ENCODE results near the gene WNT11. TPM values are rescaled to one million over a fixed set of nuclear protein-coding genes. Genes with fewer than 3 reads are reported as not detected.

Gene WNT11
- total RNA-seq, 1 experiment from 2014 or later, result 0.40 TPM

DNA sequence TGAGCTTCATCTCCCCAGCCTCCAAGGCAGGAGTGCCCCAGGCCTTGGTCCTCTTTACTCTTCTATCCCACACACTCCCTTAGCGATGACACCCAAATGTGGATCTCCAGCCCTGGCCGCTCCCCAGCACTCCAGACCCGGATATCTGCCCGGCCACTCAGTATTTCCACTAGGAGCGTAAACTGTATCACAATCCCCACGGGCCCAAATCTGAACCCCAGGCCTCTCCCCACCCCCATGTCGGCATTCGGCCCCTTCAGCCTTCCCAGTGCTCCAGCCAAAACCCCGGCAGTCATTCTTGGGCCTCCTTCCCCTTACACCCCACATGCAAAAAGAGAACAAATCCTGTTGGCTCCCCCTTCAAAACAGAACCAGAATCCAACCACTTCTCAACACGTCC lies 20.8 kb downstream of the WNT11 start:
- no peaks in the 10 kb centered on the region for H3K79me2 ChIP-seq (ENCODE audit: low read length)
- no peak overlapping the region for H3K9ac ChIP-seq (ENCODE audit: low read length)
- H3K4me1 ChIP-seq (ENCODE audit: insufficient read depth, low read length), result no peaks in the 10 kb centered on the region
- no TSS peak for BruUV-seq (replicated peaks)
- H3K9me2 ChIP-seq (replicated peaks; ENCODE audit: low read length), result no peaks in the 10 kb centered on the region
- no peak for DNase-seq
- CTCF ChIA-PET, result interaction anchor here (0.9 kb wide), 1 partner anchor 22 kb away, joined by 3 read pairs; no protein-coding TSS in a partner anchor
- POLR2A ChIA-PET (ENCODE audit: unreplicated experiment), result no interaction called here
- H3K36me3 ChIP-seq (ENCODE audit: low read depth, low read length), result no peaks in the 10 kb centered on the region
- H3F3A ChIP-seq (ENCODE audit: low read length, unreplicated experiment), result no peaks in the 10 kb centered on the region
- TF ChIP-seq, protein P1, sequence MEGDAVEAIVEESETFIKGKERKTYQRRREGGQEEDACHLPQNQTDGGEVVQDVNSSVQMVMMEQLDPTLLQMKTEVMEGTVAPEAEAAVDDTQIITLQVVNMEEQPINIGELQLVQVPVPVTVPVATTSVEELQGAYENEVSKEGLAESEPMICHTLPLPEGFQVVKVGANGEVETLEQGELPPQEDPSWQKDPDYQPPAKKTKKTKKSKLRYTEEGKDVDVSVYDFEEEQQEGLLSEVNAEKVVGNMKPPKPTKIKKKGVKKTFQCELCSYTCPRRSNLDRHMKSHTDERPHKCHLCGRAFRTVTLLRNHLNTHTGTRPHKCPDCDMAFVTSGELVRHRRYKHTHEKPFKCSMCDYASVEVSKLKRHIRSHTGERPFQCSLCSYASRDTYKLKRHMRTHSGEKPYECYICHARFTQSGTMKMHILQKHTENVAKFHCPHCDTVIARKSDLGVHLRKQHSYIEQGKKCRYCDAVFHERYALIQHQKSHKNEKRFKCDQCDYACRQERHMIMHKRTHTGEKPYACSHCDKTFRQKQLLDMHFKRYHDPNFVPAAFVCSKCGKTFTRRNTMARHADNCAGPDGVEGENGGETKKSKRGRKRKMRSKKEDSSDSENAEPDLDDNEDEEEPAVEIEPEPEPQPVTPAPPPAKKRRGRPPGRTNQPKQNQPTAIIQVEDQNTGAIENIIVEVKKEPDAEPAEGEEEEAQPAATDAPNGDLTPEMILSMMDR (conservative IDR thresholded peaks at IDR 0.05; ENCODE audit: low read depth, low read length), result no peak
- no peak overlapping the region for H3K4me2 ChIP-seq (ENCODE audit: low read length)
- H2AFZ ChIP-seq (ENCODE audit: low read length), result no peak overlapping the region
- no peak overlapping the region for H3K4me3 ChIP-seq (ENCODE audit: low read length)
- H3K9me3 ChIP-seq (ENCODE audit: low read length), result no peaks in the 10 kb centered on the region
- ATAC-seq, result no peak
- H3K27me3 ChIP-seq (ENCODE audit: low read length), result no peaks in the 10 kb centered on the region
- no peak overlapping the region for H3K27ac ChIP-seq (ENCODE audit: low read length)
- H4K20me1 ChIP-seq (ENCODE audit: low read length), result no peaks in the 10 kb centered on the region
- intact Hi-C loops (cut with micrococcal nuclease), result no loop called here

DNA sequence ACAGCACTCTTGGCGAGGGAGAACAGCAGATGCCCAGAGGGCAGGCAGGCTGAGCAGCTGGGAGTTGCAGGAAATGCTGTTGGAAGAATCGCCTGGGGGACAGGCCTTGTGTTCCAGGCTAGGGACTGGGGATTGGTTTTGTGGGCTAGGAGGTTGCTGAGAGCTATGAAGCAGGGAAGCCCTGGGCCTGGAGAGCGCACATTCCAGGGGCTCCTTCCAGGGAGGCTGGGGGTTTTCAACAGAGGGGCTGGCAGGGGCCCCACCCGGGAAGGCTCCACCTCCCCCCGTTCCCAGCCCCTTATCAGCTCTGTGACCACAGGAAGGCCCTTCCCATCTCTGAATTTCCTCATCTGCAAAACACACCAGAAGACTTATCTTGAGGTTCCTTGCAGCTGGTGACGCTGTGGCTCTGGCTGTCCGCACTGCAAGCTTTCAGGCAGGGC lies 21.7 kb downstream of the WNT11 start:
- POLR2A ChIA-PET (ENCODE audit: unreplicated experiment), result no interaction called here
- BruUV-seq (replicated peaks), result no TSS peak

DNA sequence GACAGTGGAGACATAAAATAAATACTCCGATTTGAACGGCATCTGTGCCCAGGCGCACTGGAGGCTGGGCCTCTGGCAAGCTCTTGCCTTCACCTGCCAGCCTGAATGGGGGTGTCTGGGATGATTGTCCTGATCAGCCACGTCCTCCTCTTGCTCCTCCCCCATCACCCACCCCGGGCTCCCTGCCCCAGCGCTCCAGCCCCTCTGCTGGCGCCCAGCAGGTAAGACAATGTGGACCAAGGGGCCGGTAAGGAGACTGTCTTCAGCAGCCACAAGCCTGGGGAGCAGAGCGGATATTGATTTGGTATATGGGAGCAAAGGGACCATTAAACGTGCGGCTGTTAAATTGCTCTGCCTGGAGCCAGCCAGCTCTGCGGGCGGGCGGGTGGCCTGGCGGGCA lies 24.9 kb downstream of the WNT11 start:
- H3K9me2 ChIP-seq (replicated peaks; ENCODE audit: low read length), result no peaks in the 10 kb centered on the region
- intact Hi-C loops (cut with micrococcal nuclease), result no loop called here
- no TSS peak for BruUV-seq (replicated peaks)
- no peak overlapping the region for H3K4me3 ChIP-seq (ENCODE audit: low read length)
- H3K27me3 ChIP-seq (ENCODE audit: low read length), result no peaks in the 10 kb centered on the region
- H4K20me1 ChIP-seq (ENCODE audit: low read length), result no peaks in the 10 kb centered on the region
- no peak for DNase-seq
- no peaks in the 10 kb centered on the region for H3K4me1 ChIP-seq (ENCODE audit: insufficient read depth, low read length)
- no peak for ATAC-seq
- POLR2A ChIA-PET (ENCODE audit: unreplicated experiment), result no interaction called here
- TF ChIP-seq, protein P1 (conservative IDR thresholded peaks at IDR 0.05; ENCODE audit: low read depth, low read length), result no peak
- TF ChIP-seq EZH2 (IDR thresholded peaks at IDR 0.05; ENCODE audit: low read length, unreplicated experiment), result no peak
- TF ChIP-seq EZH2phosphoT487 (IDR thresholded peaks at IDR 0.05; ENCODE audit: borderline replicate concordance, low read length), result no peak
- H2AFZ ChIP-seq (ENCODE audit: low read length), result no peak overlapping the region
- no peak overlapping the region for H3K4me2 ChIP-seq (ENCODE audit: low read length)
- CTCF ChIA-PET, result no interaction called here
- H3K79me2 ChIP-seq (ENCODE audit: low read length), result no peaks in the 10 kb centered on the region
- no peaks in the 10 kb centered on the region for H3F3A ChIP-seq (ENCODE audit: low read length, unreplicated experiment)
- H3K36me3 ChIP-seq (ENCODE audit: low read depth, low read length), result no peaks in the 10 kb centered on the region
- H3K9ac ChIP-seq (ENCODE audit: low read length), result no peak overlapping the region
- no peak overlapping the region for H3K27ac ChIP-seq (ENCODE audit: low read length)
- no peaks in the 10 kb centered on the region for H3K9me3 ChIP-seq (ENCODE audit: low read length)

More for the DNA sequence above, 21.7 kb downstream of the WNT11 start:
- ATAC-seq (no peak), DNase-seq (no peak)
- Histone ChIP-seq H3K4me1 (ENCODE audit: insufficient read depth, low read length) (no peaks in the 10 kb centered on the region), H2AFZ (ENCODE audit: low read length) (no peak overlapping the region), H3K27ac (ENCODE audit: low read length) (no peak overlapping the region), H4K20me1 (ENCODE audit: low read length) (no peaks in the 10 kb centered on the region), H3K4me3 (ENCODE audit: low read length) (no peak overlapping the region), H3F3A (ENCODE audit: low read length, unreplicated experiment) (no peaks in the 10 kb centered on the region), H3K79me2 (ENCODE audit: low read length) (no peaks in the 10 kb centered on the region), H3K9ac (ENCODE audit: low read length) (no peak overlapping the region), H3K27me3 (ENCODE audit: low read length) (no peaks in the 10 kb centered on the region), H3K36me3 (ENCODE audit: low read depth, low read length) (no peaks in the 10 kb centered on the region), H3K9me2 (replicated peaks; ENCODE audit: low read length) (no peaks in the 10 kb centered on the region), H3K4me2 (ENCODE audit: low read length) (no peak overlapping the region), H3K9me3 (ENCODE audit: low read length) (no peaks in the 10 kb centered on the region)
- TF ChIP-seq EZH2phosphoT487 (IDR thresholded peaks at IDR 0.05; ENCODE audit: borderline replicate concordance, low read length), result no peak
- no peak for TF ChIP-seq EZH2 (IDR thresholded peaks at IDR 0.05; ENCODE audit: low read length, unreplicated experiment)
- TF ChIP-seq, protein P1 (conservative IDR thresholded peaks at IDR 0.05; ENCODE audit: low read depth, low read length), result no peak
- CTCF ChIA-PET, result no interaction called here
- intact Hi-C loops (cut with micrococcal nuclease), result no loop called here
